Lung (tissue), 12 donors: ENCODE data around the gene TFF1. TPM values are rescaled to one million over a fixed set of nuclear protein-coding genes. Genes with fewer than 3 reads are reported as not detected.

ENCODE experiments used
- ATAC-seq: fragments of 200-7000 bp; cut with Tn5 transposase; one replicate; pipeline ENCODE4 v1.9.1; 2020; ENCODE audit warnings: moderate number of reproducible peaks; ENCODE audit not compliant: insufficient read depth, low FRiP score
- DNase-seq, 3 donors: peaks; one replicate each; pipeline ENCODE4 v3.0.0-alpha.2; 2013 to 2017
- H3K27ac ChIP-seq, 2 donors: one replicate each; pipeline ENCODE4 v1.5.1; 2013; ENCODE audit warnings: mild to moderate bottlenecking in 2 of 2, moderate library complexity in 2 of 2, control low read depth in 1 of 2, inconsistent platforms in 1 of 2, low read depth in 1 of 2, low read length in 1 of 2
- H3K27me3 ChIP-seq, 3 donors: one replicate each; pipeline ENCODE4 v1.5.1; 2013; ENCODE audit warnings: low read length in 2 of 3; ENCODE audit not compliant: control insufficient read depth in 3 of 3, insufficient read depth in 3 of 3
- H3K36me3 ChIP-seq, 4 donors: one replicate each; pipeline ENCODE4 v1.5.1; 2013; ENCODE audit warnings: low read length in 4 of 4, mild to moderate bottlenecking in 1 of 4, moderate library complexity in 1 of 4; ENCODE audit not compliant: control insufficient read depth in 4 of 4, insufficient read depth in 4 of 4
- H3K4me1 ChIP-seq, 5 donors: one replicate each; pipeline ENCODE4 v1.5.1; 2013; ENCODE audit warnings: low read length in 5 of 5, mild to moderate bottlenecking in 2 of 5, moderate library complexity in 1 of 5; ENCODE audit not compliant: control insufficient read depth in 5 of 5, insufficient read depth in 5 of 5
- H3K4me3 ChIP-seq: one replicate; pipeline ENCODE4 v1.5.1; 2013; ENCODE audit warnings: mild to moderate bottlenecking, control low read depth, moderate library complexity
- H3K9ac ChIP-seq, 2 donors: one replicate each; pipeline ENCODE4 v1.5.1; 2013; ENCODE audit warnings: low read length in 2 of 2, control low read depth in 1 of 2; ENCODE audit not compliant: insufficient read depth in 1 of 2
- H3K9me3 ChIP-seq, 4 donors: one replicate each; pipeline ENCODE4 v1.5.1; 2013; ENCODE audit warnings: low read length in 3 of 4, mild to moderate bottlenecking in 1 of 4, moderate library complexity in 1 of 4; ENCODE audit not compliant: control insufficient read depth in 4 of 4, insufficient read depth in 3 of 4
- CTCF ChIP-seq: IDR thresholded peaks from 2 replicates; pipeline ENCODE4 v1.5.1; 2012; ENCODE audit warnings: mild to moderate bottlenecking; ENCODE audit errors: control extremely low read depth, extremely low read depth
- WGBS, 2 donors: extraction: QIAGEN DNeasy Blood & Tissue Kit; methylation state at CpG; one replicate each; pipeline ENCODE4 v1.1.7; 2013; 5-methylcytosine and 5-hydroxymethylcytosine counted together
- polyA plus RNA-seq, 2 donors: library from polyadenylated mRNA; stranded (reverse); fragments of 200-250 nt; gene quantifications; one replicate each; pipeline ENCODE4 v1.2.1, GENCODE V29; 2013
- total RNA-seq, 2 donors: library from RNA; depleted of rRNA in 1 of 2; stranded (reverse); fragments of >200 nt in 1 of 2; gene quantifications; one replicate each; pipeline ENCODE4 v1.2.1, GENCODE V29; 2014 to 2021
- donor health status: control.
- donor health status: control.
- donor health status: Bipolar disorder and iron deficiency.
- donor health status: healthy.
- donor health status: DM: yes; HTN: yes; CAD: no.

TFF1 gene
- total and polyA plus RNA-seq, 4 donors, result 0.83 to 3.8 (median 1.2) TPM; not detected in 1

DNA sequence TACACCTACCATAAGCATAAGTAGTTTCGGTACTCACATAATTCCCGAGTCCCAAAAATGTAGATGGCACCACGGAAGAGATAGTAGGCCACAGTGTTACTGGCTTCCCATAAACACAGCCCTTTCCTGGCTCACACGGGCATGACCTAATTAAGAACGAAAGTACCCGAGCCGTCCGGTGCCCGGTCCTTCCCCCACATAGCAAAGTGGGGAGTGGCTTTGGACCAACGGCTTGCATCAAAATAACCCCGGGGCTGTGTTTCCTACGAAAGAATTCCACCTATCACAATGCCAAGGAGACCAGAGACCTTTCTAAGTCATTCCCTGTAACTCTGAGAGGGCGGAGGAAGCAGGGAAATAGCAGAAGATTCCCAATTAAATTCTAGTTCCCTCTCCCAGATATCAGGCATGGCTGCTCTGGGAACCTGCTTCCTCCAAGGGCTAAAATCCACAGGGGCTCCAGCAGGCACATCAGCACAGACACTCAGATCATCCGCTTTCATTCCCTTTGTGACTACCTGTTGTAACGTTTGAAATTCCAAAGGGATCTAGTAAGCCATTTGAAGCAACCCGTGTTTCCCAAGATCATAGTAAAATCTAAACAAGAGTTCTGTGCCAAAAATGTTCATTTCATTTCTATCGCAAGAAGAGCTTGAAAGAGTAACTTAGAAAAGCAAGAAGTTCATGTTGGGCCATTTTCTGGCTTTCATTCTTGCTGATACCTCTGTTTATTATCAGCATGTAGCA, 29.7 kb upstream of the TFF1 start, which contains the start of gene TMPRSS3:
Gene TMPRSS3, minus strand, starts transcription at position 148 of the 747 bp plus-strand sequence. CDS start 635 bp downstream, outside the sequence.
- ATAC-seq (no peak), DNase-seq (no peak)
- H3K9ac ChIP-seq, result no peak within 1 kb of the TSS
- no peaks in the 10 kb centered on the region for H3K9me3 ChIP-seq
- no peak for TF ChIP-seq CTCF
- peaks cover 0 to 2% (median 0%) of the 10 kb centered on the region in 3 donors for H3K27me3 ChIP-seq
- peak within 1 kb of the TSS in 1 of 2 donors; percentile 74 for H3K27ac ChIP-seq
- 53 to 78% methylated on average over 17 of the region's 17 CpGs for WGBS, 2 donors
- peaks cover 0 to 11% (median 0%) of the 10 kb centered on the region in 5 donors for H3K4me1 ChIP-seq
- H3K4me3 ChIP-seq, result no peak within 1 kb of the TSS
- H3K36me3 ChIP-seq, result no peaks in the 10 kb centered on the region

DNA sequence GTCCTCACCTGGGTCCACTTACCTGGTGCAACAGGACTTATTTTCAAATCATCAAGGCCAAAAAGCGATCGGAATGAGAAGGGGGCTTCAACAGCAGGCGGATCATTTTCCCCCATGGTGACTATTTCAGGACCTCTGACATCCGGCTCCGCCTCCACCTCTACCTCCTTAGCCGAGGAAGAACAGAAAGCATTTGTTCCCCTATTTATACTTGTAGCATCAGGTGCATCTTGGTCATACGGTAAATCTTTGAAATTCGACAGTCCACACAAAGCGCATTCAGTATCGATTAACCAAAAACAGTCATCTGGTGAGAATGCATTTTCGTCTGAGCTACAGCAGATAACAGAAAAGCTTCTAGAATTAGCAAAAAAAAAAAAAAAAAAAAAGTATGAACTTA, 29.0 kb upstream of the TFF1 start:
- Histone ChIP-seq H3K4me1 (peaks cover 0 to 11% (median 0%) of the 10 kb centered on the region in 5 donors), H3K9me3 (no peaks in the 10 kb centered on the region), H3K27me3 (peaks cover 0 to 2% (median 0%) of the 10 kb centered on the region in 3 donors), H3K4me3 (no peak overlapping the region), H3K27ac (peak overlapping the region in 1 of 2 donors; percentile 37), H3K9ac (no peak overlapping the region), H3K36me3 (no peaks in the 10 kb centered on the region)
- DNase-seq, result no peak
- TF ChIP-seq CTCF, result no peak
- 95 to 96% methylated on average over 11 of the region's 11 CpGs for WGBS, 2 donors
- ATAC-seq, result no peak

DNA sequence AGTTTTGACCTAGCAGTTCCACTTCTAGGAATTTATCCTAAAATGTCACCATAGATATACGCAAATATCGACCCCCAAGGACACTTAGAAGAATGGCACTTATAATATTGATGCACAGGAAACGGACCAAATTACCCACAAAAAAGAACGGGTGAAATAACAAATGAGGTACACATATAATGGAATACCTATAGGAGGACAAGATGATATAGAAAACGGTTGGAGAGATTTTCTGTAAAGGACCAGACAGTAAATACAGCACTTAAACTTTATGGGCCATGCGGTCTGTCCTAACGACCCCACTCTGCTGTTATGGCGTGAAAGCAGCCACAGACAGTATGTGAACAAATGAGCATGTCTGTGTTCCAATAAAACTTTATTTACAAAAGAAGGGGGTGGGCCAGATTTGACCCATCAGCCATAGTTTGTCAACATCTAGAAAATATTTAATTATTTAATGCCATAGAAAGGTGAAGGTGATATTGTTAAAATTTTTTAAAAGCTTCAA, 27.2 kb upstream of the TFF1 start:
- no peak for DNase-seq
- 61 to 63% methylated on average over 8 of the region's 8 CpGs for WGBS, 2 donors

More for the DNA sequence above, 27.2 kb upstream of the TFF1 start:
- H3K9ac ChIP-seq, result no peak overlapping the region
- TF ChIP-seq CTCF, result no peak
- no peaks in the 10 kb centered on the region for H3K36me3 ChIP-seq
- no peak overlapping the region for H3K4me3 ChIP-seq
- no peaks in the 10 kb centered on the region for H3K9me3 ChIP-seq
- ATAC-seq, result no peak
- H3K27me3 ChIP-seq, result peaks cover 0 to 2% (median 0%) of the 10 kb centered on the region in 3 donors
- peaks cover 0 to 17% (median 3%) of the 10 kb centered on the region in 5 donors for H3K4me1 ChIP-seq
- H3K27ac ChIP-seq, result no peak overlapping the region
